ENCODE data around the gene PTPN14. TPM values are rescaled to one million over a fixed set of nuclear protein-coding genes. Genes with fewer than 3 reads are reported as not detected.

PTPN14 gene
- polyA plus RNA-seq, 12 donors = 16.3 to 73.5 (median 19.3) TPM

GRCh38 chr1:214435867-214436266 lies 115.5 kb downstream of the PTPN14 start:
- DNase-seq = no peak

- no peak for DNase-seq
Observed at GRCh38 chr1:214432245-214432644, 119.2 kb downstream of the PTPN14 start.

GRCh38 chr1:214429951-214430770 lies 121.2 kb downstream of the PTPN14 start:
- DNase-seq = no peak

GRCh38 chr1:214427871-214428277 lies 123.5 kb downstream of the PTPN14 start:
- no peak for DNase-seq

- no peak for DNase-seq
Observed at GRCh38 chr1:214426426-214426812, 125.0 kb downstream of the PTPN14 start.

- no peak for DNase-seq
Observed at GRCh38 chr1:214425716-214426425, 125.5 kb downstream of the PTPN14 start.

- DNase-seq = no peak
Observed at GRCh38 chr1:214425101-214425500, 126.3 kb downstream of the PTPN14 start.

- DNase-seq = no peak
Observed at GRCh38 chr1:214423045-214423444, 128.4 kb downstream of the PTPN14 start.

GRCh38 chr1:214422137-214422671 lies 129.2 kb downstream of the PTPN14 start:
- DNase-seq = no peak

- DNase-seq = no peak
Observed at GRCh38 chr1:214420833-214421232, 130.6 kb downstream of the PTPN14 start.

- no peak for DNase-seq
Observed at GRCh38 chr1:214420341-214420740, 131.1 kb downstream of the PTPN14 start.

GRCh38 chr1:214419650-214420049 lies 131.8 kb downstream of the PTPN14 start:
- no peak for DNase-seq

GRCh38 chr1:214418391-214418790 lies 133.0 kb downstream of the PTPN14 start:
- no peak for DNase-seq

- DNase-seq = no peak
Observed at GRCh38 chr1:214417545-214418210, 133.7 kb downstream of the PTPN14 start.

- peak; percentile 59 for DNase-seq
Observed at GRCh38 chr1:214416858-214417257, 134.5 kb downstream of the PTPN14 start.

GRCh38 chr1:214416417-214416816 lies 135.0 kb downstream of the PTPN14 start:
- no peak for DNase-seq

- DNase-seq = no peak
Observed at GRCh38 chr1:214415131-214415530, 136.3 kb downstream of the PTPN14 start.

GRCh38 chr1:214414691-214415090 lies 136.7 kb downstream of the PTPN14 start:
- no peak for DNase-seq

GRCh38 chr1:214413315-214413714 lies 138.1 kb downstream of the PTPN14 start:
- DNase-seq = no peak

GRCh38 chr1:214404571-214405213 lies 146.7 kb downstream of the PTPN14 start:
- no peak for DNase-seq

GRCh38 chr1:214404154-214404553 lies 147.2 kb downstream of the PTPN14 start:
- no peak for DNase-seq

GRCh38 chr1:214403431-214403830 lies 148.0 kb downstream of the PTPN14 start:
- no peak for DNase-seq

Measured in muscle of arm (tissue), 12 donors.